MCF 10A (cell line): ENCODE results near the gene TNK2. TPM values are rescaled to one million over a fixed set of nuclear protein-coding genes. Genes with fewer than 3 reads are reported as not detected.

Experiments used
- BruUV-seq: library from RNA; stranded (reverse); fragments of 400-500 nt; replicated peaks from 2 replicates; lab custom pipeline; 2021; lab: Mats Ljungman, UMichigan
- CTCF ChIA-PET: fragments of 300-600 bp; sonication (Branson Sonifier 250); formaldehyde crosslinking; extraction: SDS; loops from one replicate; lab custom pipeline; 2021; ENCODE audit warnings: antibody characterized with exemption, inconsistent platforms; lab: Yijun Ruan, JAX
- POLR2A ChIA-PET: fragments of 300-600, 350-650 bp; sonication (Branson Sonifier 250); formaldehyde crosslinking; extraction: SDS; loops from one replicate; lab custom pipeline; 2020; ENCODE audit warnings: antibody characterized with exemption, inconsistent platforms; lab: Yijun Ruan, JAX
- DNase-seq: peaks from one replicate; pipeline ENCODE4 v3.0.0-alpha.2; 2018; ENCODE audit not compliant: unreplicated experiment
- H3K27ac Mint-ChIP-seq: one replicate; pipeline ENCODE4 v1.8.0; 2022; ENCODE audit warnings: mild to moderate bottlenecking, low read depth, mixed read lengths; ENCODE audit not compliant: unreplicated experiment
- H3K27me3 Mint-ChIP-seq: one replicate; pipeline ENCODE4 v1.8.0; 2022; ENCODE audit warnings: mixed read lengths; ENCODE audit not compliant: insufficient read depth, unreplicated experiment
- H3K36me3 Mint-ChIP-seq: one replicate; pipeline ENCODE4 v1.8.0; 2022; ENCODE audit warnings: mild to moderate bottlenecking, moderate library complexity, mixed read lengths; ENCODE audit not compliant: insufficient read depth, unreplicated experiment
- H3K4me1 Mint-ChIP-seq: one replicate; pipeline ENCODE4 v1.8.0; 2022; ENCODE audit warnings: mixed read lengths; ENCODE audit not compliant: insufficient read depth, unreplicated experiment
- H3K4me3 Mint-ChIP-seq: one replicate; pipeline ENCODE4 v1.8.0; 2022; ENCODE audit warnings: mild to moderate bottlenecking, moderate library complexity, mixed read lengths; ENCODE audit not compliant: unreplicated experiment
- H3K9me3 Mint-ChIP-seq: one replicate; pipeline ENCODE4 v1.8.0; 2022; ENCODE audit warnings: mixed read lengths; ENCODE audit not compliant: unreplicated experiment
- intact Hi-C: fragments of 100-400 bp; cut with micrococcal nuclease; formaldehyde crosslinking; loops from 2 replicates; pipeline ENCODE4 v1.14.1; 2022
- total RNA-seq: library from RNA; stranded (reverse); gene quantifications from 2 replicates; pipeline ENCODE4 v1.2.3, GENCODE V29; 2022
- TF ChIP-seq, protein P1 (sequence below): fragments of 200-600 bp; IDR thresholded peaks from one replicate; pipeline ENCODE4 v1.8.0; 2022; ENCODE audit warnings: antibody characterized with exemption, mild to moderate bottlenecking; ENCODE audit not compliant: unreplicated experiment

TNK2 gene
- total RNA-seq, 1 experiment from 2014 or later: 75.8 TPM

DNA sequence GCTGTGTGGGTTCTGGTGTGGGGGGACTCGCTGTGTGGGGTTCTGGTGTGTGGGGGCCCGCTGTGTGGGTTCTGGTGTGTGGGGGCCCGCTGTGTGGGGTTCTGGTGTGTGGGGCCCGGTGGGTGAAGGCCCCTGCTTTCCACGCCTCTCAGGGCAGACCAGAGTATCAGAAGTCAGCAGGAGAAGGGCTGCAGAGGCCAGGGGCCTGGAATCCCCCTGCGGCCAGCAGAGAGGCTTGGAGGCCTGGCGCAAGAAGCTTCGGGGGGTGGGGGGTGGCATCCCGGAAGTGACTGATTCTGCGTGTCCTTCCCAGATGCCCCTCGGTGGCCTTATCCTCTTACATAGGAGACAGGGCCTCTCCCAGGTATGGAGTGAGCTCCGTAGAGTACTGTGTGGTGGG is 37.4 kb downstream of the TNK2 start:
- Mint-ChIP-seq H3K27ac (no peak overlapping the region), H3K4me1 (no peaks in the 10 kb centered on the region), H3K36me3 (peaks cover 13% of the 10 kb centered on the region), H3K9me3 (no peaks in the 10 kb centered on the region), H3K4me3 (no peak overlapping the region), H3K27me3 (no peaks in the 10 kb centered on the region)
- ChIA-PET CTCF (interaction anchor here (1.0 to 4.0 kb wide), 3 partner anchors 9 to 24 kb away, joined by 5 to 24 read pairs (median 8); no protein-coding TSS in a partner anchor), POLR2A (interaction anchor here (0.9 kb wide), 1 partner anchor 26 kb away, joined by 3 read pairs; no protein-coding TSS in a partner anchor)
- no peak for DNase-seq
- BruUV-seq: no TSS peak
- TF ChIP-seq, protein P1, sequence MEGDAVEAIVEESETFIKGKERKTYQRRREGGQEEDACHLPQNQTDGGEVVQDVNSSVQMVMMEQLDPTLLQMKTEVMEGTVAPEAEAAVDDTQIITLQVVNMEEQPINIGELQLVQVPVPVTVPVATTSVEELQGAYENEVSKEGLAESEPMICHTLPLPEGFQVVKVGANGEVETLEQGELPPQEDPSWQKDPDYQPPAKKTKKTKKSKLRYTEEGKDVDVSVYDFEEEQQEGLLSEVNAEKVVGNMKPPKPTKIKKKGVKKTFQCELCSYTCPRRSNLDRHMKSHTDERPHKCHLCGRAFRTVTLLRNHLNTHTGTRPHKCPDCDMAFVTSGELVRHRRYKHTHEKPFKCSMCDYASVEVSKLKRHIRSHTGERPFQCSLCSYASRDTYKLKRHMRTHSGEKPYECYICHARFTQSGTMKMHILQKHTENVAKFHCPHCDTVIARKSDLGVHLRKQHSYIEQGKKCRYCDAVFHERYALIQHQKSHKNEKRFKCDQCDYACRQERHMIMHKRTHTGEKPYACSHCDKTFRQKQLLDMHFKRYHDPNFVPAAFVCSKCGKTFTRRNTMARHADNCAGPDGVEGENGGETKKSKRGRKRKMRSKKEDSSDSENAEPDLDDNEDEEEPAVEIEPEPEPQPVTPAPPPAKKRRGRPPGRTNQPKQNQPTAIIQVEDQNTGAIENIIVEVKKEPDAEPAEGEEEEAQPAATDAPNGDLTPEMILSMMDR: no peak
- intact Hi-C loops: no loop called here

DNA sequence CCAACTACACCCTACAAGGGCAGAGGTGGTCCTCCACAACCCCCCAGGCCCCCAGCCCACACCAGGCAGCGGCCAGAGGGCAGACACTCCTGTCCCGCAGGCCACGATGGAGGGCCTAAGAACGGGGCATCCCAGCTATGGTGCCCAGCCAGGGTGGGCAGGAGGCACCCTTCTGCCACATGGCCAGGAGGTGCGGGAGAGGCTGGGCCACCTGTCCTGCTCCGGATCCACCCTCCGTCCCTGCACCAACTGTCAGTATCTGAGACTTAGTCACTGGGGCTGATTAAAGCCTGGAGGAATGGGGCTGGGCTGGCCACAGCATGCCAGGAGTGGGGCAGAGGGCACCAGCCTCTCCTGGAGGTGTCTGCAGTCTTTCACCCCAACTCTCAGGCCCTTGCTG is 37.9 kb downstream of the TNK2 start:
- no peak overlapping the region for H3K4me3 Mint-ChIP-seq

GRCh38 chr3:195869413-195870001 is 38.8 kb downstream of the TNK2 start:
- Mint-ChIP-seq H3K4me1 (no peaks in the 10 kb centered on the region), H3K9me3 (no peaks in the 10 kb centered on the region), H3K4me3 (no peak overlapping the region), H3K36me3 (peaks cover 7% of the 10 kb centered on the region), H3K27me3 (no peaks in the 10 kb centered on the region), H3K27ac (no peak overlapping the region)
- POLR2A ChIA-PET: interaction anchor here (1.3 kb wide), 1 partner anchor 42 kb away, joined by 5 read pairs; no protein-coding TSS in a partner anchor
- intact Hi-C loops: no loop called here
- CTCF ChIA-PET: interaction anchor here (0.7 to 1.4 kb wide), 4 partner anchors 10 to 328 kb away, joined by 3 to 4 read pairs (median 4); no protein-coding TSS in a partner anchor
- TF ChIP-seq, protein P1: no peak
- no peak for DNase-seq
- BruUV-seq: no TSS peak

More for the DNA sequence above, 37.9 kb downstream of the TNK2 start:
- no peak overlapping the region for H3K27ac Mint-ChIP-seq
- H3K36me3 Mint-ChIP-seq: peaks cover 8% of the 10 kb centered on the region
- H3K27me3 Mint-ChIP-seq: no peaks in the 10 kb centered on the region
- ChIA-PET CTCF (interaction anchor here (0.8 to 4.0 kb wide), 5 partner anchors 9 to 327 kb away, joined by 4 to 24 read pairs (median 5); no protein-coding TSS in a partner anchor), POLR2A (interaction anchor here (1.3 kb wide), 1 partner anchor 41 kb away, joined by 5 read pairs; no protein-coding TSS in a partner anchor)
- no TSS peak for BruUV-seq
- intact Hi-C loops: no loop called here
- H3K4me1 Mint-ChIP-seq: no peaks in the 10 kb centered on the region
- no peak for DNase-seq
- TF ChIP-seq, protein P1: no peak
- H3K9me3 Mint-ChIP-seq: no peaks in the 10 kb centered on the region

DNA sequence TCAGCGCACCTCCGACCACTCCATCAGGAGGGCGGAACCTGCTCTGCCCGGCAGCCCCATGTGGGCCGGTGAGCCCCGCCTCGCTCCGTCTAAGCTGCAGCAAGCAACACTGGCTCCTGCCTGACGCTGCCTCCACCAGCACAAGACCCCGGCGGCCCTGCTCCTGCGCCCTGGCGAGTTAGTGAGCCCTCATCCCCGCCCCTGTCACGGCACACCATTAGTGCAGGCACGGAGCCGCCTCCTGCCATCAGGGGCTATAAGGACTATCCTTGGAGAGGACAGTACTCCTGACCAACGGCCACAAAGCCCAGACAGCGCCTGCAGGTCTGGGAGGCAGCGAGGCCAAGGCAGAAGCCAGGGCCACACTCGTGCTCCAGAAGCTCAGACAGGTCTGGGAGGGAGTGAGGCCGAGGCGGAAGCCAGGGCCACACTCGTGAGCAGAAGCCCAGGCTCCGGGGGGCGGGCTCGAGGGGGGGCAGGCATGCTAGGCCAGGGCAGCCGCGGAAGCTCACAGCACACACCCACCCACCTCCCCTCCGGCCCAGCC is 39.4 kb downstream of the TNK2 start:
- peaks cover 7% of the 10 kb centered on the region for H3K36me3 Mint-ChIP-seq

More for the DNA sequence above, 39.4 kb downstream of the TNK2 start:
- Mint-ChIP-seq H3K27me3 (no peaks in the 10 kb centered on the region), H3K9me3 (no peaks in the 10 kb centered on the region), H3K27ac (no peak overlapping the region), H3K4me3 (no peak overlapping the region), H3K4me1 (no peaks in the 10 kb centered on the region)
- POLR2A ChIA-PET: interaction anchor here (1.3 kb wide), 1 partner anchor 43 kb away, joined by 5 read pairs; no protein-coding TSS in a partner anchor
- TF ChIP-seq, protein P1: no peak
- intact Hi-C loops: no loop called here
- no peak for DNase-seq
- no TSS peak for BruUV-seq
- CTCF ChIA-PET: interaction anchor here (1.1 to 1.4 kb wide), 2 partner anchors 11 to 46 kb away, joined by 3 to 4 read pairs; no protein-coding TSS in a partner anchor
